ENCODE data around the gene TRIM39. TPM values are rescaled to one million over a fixed set of nuclear protein-coding genes. Genes with fewer than 3 reads are reported as not detected.

Gene TRIM39
- total and polyA plus RNA-seq, 2 donors (not counting 1 experiment from before 2014, with no cell fraction given) = 18.1 to 31.4 TPM

DNA sequence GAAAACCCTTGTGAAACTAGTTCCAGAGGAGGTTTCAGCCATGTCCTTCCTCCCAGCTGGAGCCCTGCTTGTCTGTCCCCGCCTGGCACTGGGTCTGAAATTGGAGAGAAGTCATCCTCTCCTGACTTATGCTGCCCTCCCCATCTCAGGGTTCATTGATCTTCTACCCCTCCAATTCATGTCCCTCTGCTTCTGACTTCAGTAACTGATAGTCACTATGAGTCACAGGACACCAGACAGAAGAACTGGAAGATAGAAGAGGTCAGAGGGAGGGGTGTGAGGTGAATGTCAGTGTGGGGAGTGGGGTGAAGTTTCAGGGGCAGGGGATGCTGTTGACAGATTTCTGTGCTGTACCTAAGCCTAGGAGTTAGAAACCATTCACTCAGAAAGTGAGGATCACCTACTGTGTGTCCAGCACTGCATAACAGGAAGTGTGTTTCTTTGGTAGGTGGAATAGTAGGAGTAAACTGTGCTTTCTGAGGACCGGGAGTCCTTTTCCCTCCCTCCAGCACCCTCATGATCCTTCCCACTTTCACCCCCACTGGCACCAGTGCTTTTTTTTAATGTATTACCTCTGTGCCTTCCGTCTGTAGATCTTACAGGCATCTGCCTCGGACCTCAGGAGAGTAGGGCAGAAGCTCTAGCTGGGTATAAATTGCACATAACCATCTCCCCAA, 17.6 kb downstream of the TRIM39 start:
- 59% methylated on average over 3 of the region's 4 CpGs for WGBS (ENCODE audit: insufficient coverage)
- peak overlapping the region; percentile 78 for H2AFZ ChIP-seq (ENCODE audit: insufficient read depth, low read depth, low read length, poor library complexity, severe bottlenecking)
- intact Hi-C loops (cut with micrococcal nuclease) = no loop called here
- Mint-ChIP-seq H3K27ac (peak overlapping the region; percentile 98), H3K4me1 (peaks cover 33% of the 10 kb centered on the region), H3K4me3 (peak overlapping the region; percentile 97), H3K27me3 (no peaks in the 10 kb centered on the region), H3K9me3 (ENCODE audit: insufficient read depth) (no peaks in the 10 kb centered on the region)
- peaks cover 7 to 41% of the 10 kb centered on the region in 2 experiments for H3K36me3 ChIP-seq (replicated peaks in 1 of 2; ENCODE audit: control extremely low read depth in 1 of 2, control insufficient read depth in 1 of 2, extremely low read depth in 1 of 2, insufficient read depth in 2 of 2, low read length in 1 of 2)
- ATAC-seq (ENCODE audit: low read depth) (no peak), DNase-seq (no peak)
- H3K9me3 ChIP-seq (ENCODE audit: control extremely low read depth in 1 of 3, control insufficient read depth in 2 of 3, insufficient read depth in 1 of 3, low read length in 2 of 3) = no peaks in the 10 kb centered on the region
- no peaks in the 10 kb centered on the region for H4K20me1 ChIP-seq (ENCODE audit: control insufficient read depth, insufficient read depth, low read length, poor library complexity, severe bottlenecking)
- peaks cover 16 to 23% of the 10 kb centered on the region in 2 donors for H3K4me1 ChIP-seq (ENCODE audit: control insufficient read depth in 2 of 2, insufficient read depth in 2 of 2, low read length in 2 of 2)
- ChIA-PET POLR2A (interaction anchor here (1.0 kb wide), 1 partner anchor 18 kb away, joined by 6 read pairs; the partner anchor contains the start of gene TRIM39), CTCF (interaction anchor here (0.5 kb wide), 1 partner anchor 483 kb away, joined by 4 read pairs; no protein-coding TSS in a partner anchor)
- peak overlapping the region in 1 of 2 donors; percentile 91 for H3K27ac ChIP-seq (ENCODE audit: low read length in 2 of 2)
- no peaks in the 10 kb centered on the region for H3K27me3 ChIP-seq (replicated peaks in 1 of 4; ENCODE audit: control extremely low read depth in 1 of 4, control insufficient read depth in 3 of 4, insufficient read depth in 4 of 4, low read length in 3 of 4)
- peak overlapping the region; percentile 72 for H3K4me2 ChIP-seq (replicated peaks; ENCODE audit: low read depth, low read length, poor library complexity, severe bottlenecking)
- H3K79me2 ChIP-seq (ENCODE audit: control insufficient read depth, insufficient read depth, low read length) = peaks cover 8% of the 10 kb centered on the region
- H3K9ac ChIP-seq (ENCODE audit: low read length) = no peak overlapping the region
- peak overlapping the region in 2 of 5 experiments; percentile 78 to 89 for H3K4me3 ChIP-seq (ENCODE audit: control extremely low read depth in 1 of 5, extremely low read depth in 1 of 5, insufficient read depth in 1 of 5, low read depth in 2 of 5, low read length in 4 of 5)
- TF ChIP-seq EZH2 (IDR thresholded peaks at IDR 0.05; ENCODE audit: borderline replicate concordance, insufficient read depth, low read depth, low read length, poor library complexity, severe bottlenecking) (no peak), CTCF (IDR thresholded peaks at IDR 0.05) (no peak)
